Suppressor macrophage (primary cell): ENCODE data around the gene BORCS5.
"Not testable (repeated sequence)": the region's sequence is repeated elsewhere in the genome, so short reads cannot be mapped to it uniquely, and the experiment has no call there.

Experiments used
- DNase-seq, 4 experiments: peaks; one replicate each; pipeline ENCODE4 v3.0.0-alpha.2; 2020 to 2022

BORCS5 gene

DNA sequence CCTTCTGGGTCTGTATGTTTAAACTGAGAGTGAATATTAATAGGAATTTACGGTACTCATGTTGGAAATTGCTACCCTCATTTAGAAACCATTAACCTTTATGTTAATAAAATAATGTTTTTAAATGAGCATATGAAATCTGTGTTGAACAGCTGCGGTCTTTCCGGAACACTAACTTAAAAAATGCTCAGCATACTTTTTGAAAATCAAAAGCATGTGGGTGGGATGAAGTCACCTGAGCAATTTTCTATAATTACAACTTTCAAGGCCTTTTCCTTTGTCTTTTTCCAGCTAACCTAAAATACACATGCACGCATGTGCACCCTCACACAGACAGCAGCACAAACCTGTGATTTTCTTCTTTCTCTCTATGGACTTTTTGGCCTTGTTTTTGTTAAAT, 39.8 kb downstream of the BORCS5 start:
- no peak for DNase-seq

GRCh38 chr12:12397184-12397583, 40.3 kb downstream of the BORCS5 start:
- no peak for DNase-seq

DNA sequence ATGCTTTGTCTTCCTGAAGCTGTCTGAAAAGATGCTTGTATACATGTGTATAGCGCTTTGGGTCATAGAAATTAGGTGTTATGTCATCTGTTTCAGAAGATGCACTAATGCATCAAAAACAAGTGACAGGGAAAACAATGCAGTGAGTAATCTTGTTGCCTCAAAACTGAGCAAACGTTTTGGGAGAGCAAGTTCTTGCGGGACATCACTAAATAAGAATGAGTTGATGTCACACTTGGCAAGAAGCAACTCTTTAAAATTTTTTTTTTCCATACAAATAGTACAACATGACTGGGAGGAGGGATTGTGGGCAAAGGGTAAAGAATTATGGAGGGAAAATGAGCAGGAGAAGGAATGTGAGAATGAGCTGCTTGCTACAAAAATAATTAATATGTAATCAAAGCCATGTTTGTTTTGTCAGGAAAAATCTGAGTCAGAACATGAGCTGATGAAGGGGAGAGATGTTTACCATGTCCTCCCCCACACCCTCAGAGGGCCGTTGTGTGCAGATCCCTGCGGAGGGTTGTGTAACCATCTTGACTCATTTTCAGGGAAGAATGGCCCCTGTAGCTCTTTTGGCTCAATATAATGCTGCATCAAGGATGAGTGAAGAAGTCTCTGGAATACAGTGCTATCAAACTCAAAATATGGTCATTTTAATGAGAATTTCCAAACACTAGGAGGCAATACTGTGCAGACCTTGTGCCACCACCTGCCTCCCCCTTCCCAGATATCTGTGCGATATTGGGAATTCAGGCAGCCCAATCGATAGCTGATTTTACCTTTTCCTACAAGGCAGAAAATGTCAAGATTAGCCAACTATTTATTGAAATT, 41.4 kb downstream of the BORCS5 start:
- peak; percentile 16 to 53 (median 39) for DNase-seq

DNA sequence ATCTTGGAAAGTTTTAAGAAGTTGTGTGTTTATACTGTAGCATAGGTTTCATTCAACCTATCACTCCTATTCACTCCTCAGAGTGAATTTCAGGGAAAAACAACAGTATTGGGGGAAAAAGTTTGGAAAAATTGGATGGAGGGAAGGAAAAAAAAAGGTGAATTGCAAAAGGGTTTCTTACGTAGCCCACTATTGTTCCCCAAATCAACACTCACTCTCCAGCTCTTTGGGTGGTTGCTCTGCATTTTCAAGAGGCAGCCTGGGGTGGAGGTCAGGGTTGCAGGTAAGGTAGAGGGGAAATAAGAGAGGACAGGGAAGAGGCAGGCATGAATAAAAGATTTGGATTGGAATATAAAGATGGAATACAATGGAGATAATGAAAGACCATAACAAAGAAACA, 42.3 kb downstream of the BORCS5 start:
- DNase-seq = no peak

- no peak for DNase-seq
These were observed 43.0 kb downstream of the BORCS5 start for GRCh38 chr12:12399776-12400305.

- DNase-seq = no peak
These were observed 43.9 kb downstream of the BORCS5 start for GRCh38 chr12:12400793-12401192.

- DNase-seq = peak in 3 of 4 experiments; percentile 14 to 30 (median 24)
These were observed 46.7 kb downstream of the BORCS5 start for GRCh38 chr12:12403264-12404248.

- no peak for DNase-seq
These were observed 47.4 kb downstream of the BORCS5 start for GRCh38 chr12:12404297-12404696.

GRCh38 chr12:12405882-12406281, 49.0 kb downstream of the BORCS5 start:
- DNase-seq = no peak

GRCh38 chr12:12406762-12407161, 49.9 kb downstream of the BORCS5 start:
- DNase-seq = no peak

GRCh38 chr12:12408265-12408690, 51.4 kb downstream of the BORCS5 start:
- DNase-seq = no peak

- not testable (repeated sequence) for DNase-seq
These were observed 52.5 kb downstream of the BORCS5 start for GRCh38 chr12:12409337-12409736.

- DNase-seq = no peak
These were observed 59.0 kb downstream of the BORCS5 start for GRCh38 chr12:12415886-12416285.

GRCh38 chr12:12419165-12419564, 62.3 kb downstream of the BORCS5 start:
- not testable (repeated sequence) for DNase-seq

- no peak for DNase-seq
These were observed 66.5 kb downstream of the BORCS5 start for GRCh38 chr12:12423367-12423766.

GRCh38 chr12:12425001-12425400, 68.1 kb downstream of the BORCS5 start:
- DNase-seq = no peak

DNA sequence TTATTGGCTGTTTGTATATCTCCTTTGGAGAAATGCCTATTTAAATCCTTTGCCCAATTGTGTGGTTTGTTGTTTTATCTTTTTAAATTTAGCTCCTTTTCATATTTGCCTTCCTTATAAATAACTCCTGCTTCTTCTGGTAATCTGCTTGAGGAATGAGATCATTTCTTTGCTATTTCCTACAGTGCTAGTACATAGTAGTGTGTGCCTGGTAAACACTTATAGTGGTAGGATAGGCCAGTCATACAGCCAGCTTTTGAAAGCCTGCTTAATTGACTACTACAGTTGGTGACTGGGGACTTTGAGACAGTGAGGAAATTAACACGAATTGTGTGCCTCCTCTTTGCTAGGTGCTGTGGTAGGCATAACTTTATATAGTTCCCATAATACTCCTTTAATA, 68.7 kb downstream of the BORCS5 start:
- no peak for DNase-seq

DNA sequence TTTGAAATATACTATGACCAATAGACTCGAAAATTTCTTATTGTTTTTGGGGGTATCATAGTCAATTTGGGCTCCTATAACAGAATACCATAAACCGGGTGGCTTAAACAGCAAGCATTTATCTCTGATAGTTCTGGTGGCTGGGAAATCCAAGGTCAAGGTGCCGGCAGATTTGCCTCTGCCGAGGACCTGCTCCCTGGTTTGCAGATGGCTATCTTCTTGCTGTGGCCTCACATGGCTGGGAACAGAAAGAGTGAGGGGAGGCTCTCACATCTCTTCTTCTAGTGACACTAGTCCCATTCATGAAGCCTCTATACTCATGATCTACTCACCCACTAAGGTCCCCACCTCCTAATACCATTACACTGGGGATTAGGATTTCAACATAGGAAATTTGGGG, 70.7 kb downstream of the BORCS5 start:
- DNase-seq = no peak

DNA sequence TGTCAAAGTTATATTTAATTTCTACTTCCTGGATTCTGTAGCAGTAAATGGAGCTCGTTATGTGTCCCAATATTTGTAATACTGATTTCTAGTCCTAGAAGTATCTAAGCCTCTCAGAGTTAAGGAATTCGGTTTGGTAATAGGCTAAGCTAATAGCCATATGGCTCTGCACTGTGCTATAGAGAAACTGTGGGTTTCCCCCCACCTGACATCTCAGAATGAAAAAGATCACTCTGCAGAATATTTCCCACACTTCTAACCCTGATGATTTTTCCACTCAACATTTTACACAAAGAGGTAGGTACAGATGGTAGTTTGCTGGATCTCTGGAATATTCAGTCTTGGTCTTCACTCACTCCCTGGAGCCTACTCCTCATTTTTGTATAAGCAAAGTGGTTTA, 71.2 kb downstream of the BORCS5 start:
- DNase-seq = no peak

DNA sequence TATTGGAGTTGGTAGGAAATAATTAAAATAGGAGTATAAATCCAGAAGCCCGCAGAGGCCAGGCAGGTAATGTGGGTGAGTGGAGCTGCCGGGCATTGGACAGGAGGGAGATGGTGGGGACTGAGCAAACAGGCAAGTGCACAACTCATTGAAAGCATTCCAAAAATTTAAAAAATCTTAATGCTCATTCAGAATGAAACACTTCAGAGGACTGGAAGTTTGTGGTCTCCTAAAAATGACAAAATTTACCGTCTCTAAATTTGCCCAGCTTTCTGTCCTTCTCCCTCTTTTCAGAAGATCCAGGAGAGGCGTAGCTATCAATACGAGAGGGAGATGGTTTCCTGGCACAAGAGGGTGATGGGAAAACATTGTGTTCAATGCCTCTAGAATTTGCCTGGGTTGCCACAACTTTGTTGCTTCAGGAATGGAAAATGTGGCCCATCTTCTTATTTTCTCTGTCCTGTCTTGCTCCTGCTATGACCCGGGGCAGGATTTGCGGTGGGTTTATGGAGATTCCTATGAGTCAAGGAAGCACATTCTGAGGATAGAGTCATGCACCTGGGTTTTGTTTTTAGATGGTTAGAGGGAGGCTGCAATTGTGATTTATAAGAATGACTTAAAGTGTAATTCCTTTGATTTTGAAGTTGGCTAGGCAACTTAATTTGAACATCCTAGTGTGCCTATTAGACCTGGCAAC, 72.2 kb downstream of the BORCS5 start:
- no peak for DNase-seq

- no peak for DNase-seq
These were observed 75.5 kb downstream of the BORCS5 start for GRCh38 chr12:12432364-12432763.

GRCh38 chr12:12433203-12433731, 76.4 kb downstream of the BORCS5 start:
- no peak for DNase-seq
